Measurements from ENCODE around the gene ST3GAL2. TPM values are rescaled to one million over a fixed set of nuclear protein-coding genes. Genes with fewer than 3 reads are reported as not detected.

ST3GAL2 gene
- total and polyA plus RNA-seq, 10 of the 15 experiments (the other 5 are each of a cell fraction or from before 2014, with no cell fraction given), result 0.95 to 61.7 (median 25.9) TPM

GRCh38 chr16:70466805-70467076 lies 27.8 kb upstream of the ST3GAL2 start:
- no peak for TF ChIP-seq ATF2 (IDR thresholded peaks at IDR 0.05; ENCODE audit: low read length)
- TF ChIP-seq ATF3 (IDR thresholded peaks at IDR 0.05; ENCODE audit: borderline replicate concordance, extremely low read depth, low read depth, low read length), result no peak
- TF ChIP-seq RFX5 (IDR thresholded peaks at IDR 0.05; ENCODE audit: low read depth, low read length), result no peak
- TF ChIP-seq NRF1 (conservative IDR thresholded peaks at IDR 0.05; ENCODE audit: low read depth, low read length), result no peak
- TF ChIP-seq MYC (IDR thresholded peaks at IDR 0.05; ENCODE audit: insufficient read depth, insufficient read length, insufficient replicate concordance, low read length, severe bottlenecking), result no peak
- no peak for TF ChIP-seq POU2F2 (IDR thresholded peaks at IDR 0.05; ENCODE audit: borderline replicate concordance, low read depth, low read length)
- TF ChIP-seq RELB (IDR thresholded peaks at IDR 0.05; ENCODE audit: low read depth), result no peak
- TF ChIP-seq NR2C2 (IDR thresholded peaks at IDR 0.05; ENCODE audit: borderline replicate concordance, control insufficient read depth, insufficient read length, low read depth), result no peak
- no peak for TF ChIP-seq RUNX3 (IDR thresholded peaks at IDR 0.05; ENCODE audit: low read length)
- TF ChIP-seq CBX5 (IDR thresholded peaks at IDR 0.05; ENCODE audit: low read depth), result no peak
- no peak for TF ChIP-seq DPF2 (IDR thresholded peaks at IDR 0.05)
- TF ChIP-seq SMAD1 (IDR thresholded peaks at IDR 0.05; ENCODE audit: low read depth, partially characterized antibody), result no peak
- TF ChIP-seq NBN (IDR thresholded peaks at IDR 0.05), result no peak
- TF ChIP-seq POLR2AphosphoS5 (IDR thresholded peaks at IDR 0.05; ENCODE audit: low read length), result no peak
- TF ChIP-seq CHD1 (IDR thresholded peaks at IDR 0.05; ENCODE audit: low read depth, low read length), result no peak
- no peak for TF ChIP-seq ASH2L (IDR thresholded peaks at IDR 0.05; ENCODE audit: borderline replicate concordance, low read depth)
- ATAC-seq, result no peak
- H3K9ac ChIP-seq (ENCODE audit: control insufficient read depth, insufficient read depth, low read length), result no peak overlapping the region

More at GRCh38 chr16:70466805-70467076, 27.8 kb upstream of the ST3GAL2 start:
- H4K20me1 ChIP-seq (ENCODE audit: control insufficient read depth, insufficient read depth), result no peaks in the 10 kb centered on the region
- H3K36me3 ChIP-seq (ENCODE audit: control insufficient read depth in 2 of 2, insufficient read depth in 2 of 2, low read length in 1 of 2), result no peaks in the 10 kb centered on the region; a peak in 1 of 4 replicates
- DNase-seq (ENCODE audit: low read depth, low spot score) (no peak), FAIRE-seq (no peak)
- H2AFZ ChIP-seq (ENCODE audit: control insufficient read depth, low read depth, low read length), result no peak overlapping the region
- no peaks in the 10 kb centered on the region for H3K4me1 ChIP-seq (ENCODE audit: control insufficient read depth, insufficient read depth, low read length)
- POLR2A ChIA-PET, result no interaction called here
- in situ Hi-C loops (cut with MboI) (loop anchor here (5.0 kb wide), 1 partner anchor 79 kb away; no protein-coding TSS in a partner anchor), intact Hi-C loops (cut with micrococcal nuclease; ENCODE audit: unreplicated experiment) (no loop called here)
- no peak overlapping the region for H3K27ac ChIP-seq (ENCODE audit: control insufficient read depth, insufficient read depth)
- no peaks in the 10 kb centered on the region for H3K27me3 ChIP-seq (replicated peaks in 1 of 2; ENCODE audit: control insufficient read depth in 2 of 2, insufficient read depth in 2 of 2, low read length in 1 of 2)
- no peaks in the 10 kb centered on the region for H3K79me2 ChIP-seq (ENCODE audit: control insufficient read depth, insufficient read depth, low read length)
- SMC1A ChIA-PET (ENCODE audit: uncharacterized antibody, unreplicated experiment), result no interaction called here
- RAD21 ChIA-PET (ENCODE audit: unreplicated experiment), result no interaction called here
- CTCF ChIA-PET, result interaction anchor here (0.7 to 1.4 kb wide), 2 partner anchors 74 to 97 kb away, joined by 3 to 4 read pairs; no protein-coding TSS in a partner anchor
- 95% methylated on average over 7 of the region's 7 CpGs for WGBS (ENCODE audit: insufficient coverage, insufficient replicate concordance, low lambda C conversion rate, missing lambda C conversion rate)
- no TSS peak for BruUV-seq (replicated peaks)
- H3K9me3 ChIP-seq (replicated peaks; ENCODE audit: control insufficient read depth, insufficient read depth, low read length), result no peaks in the 10 kb centered on the region
- H3K4me2 ChIP-seq (ENCODE audit: control insufficient read depth, insufficient read depth), result no peak overlapping the region
- no peak overlapping the region for H3K4me3 ChIP-seq

All from GM12878 (cell line).